HG02884 (cell line): Measurements from ENCODE around the gene MAN1C1.
"Not testable (repeated sequence)": the region's sequence is repeated elsewhere in the genome, so short reads cannot be mapped to it uniquely, and the experiment has no call there.

Experiments
- ATAC-seq: cut with Tn5 transposase; IDR thresholded peaks from one replicate; pipeline ENCODE4 v1.9.1; 2021; ENCODE audit warnings: mild to moderate bottlenecking, moderate library complexity; ENCODE audit not compliant: unreplicated experiment

The MAN1C1 gene

DNA sequence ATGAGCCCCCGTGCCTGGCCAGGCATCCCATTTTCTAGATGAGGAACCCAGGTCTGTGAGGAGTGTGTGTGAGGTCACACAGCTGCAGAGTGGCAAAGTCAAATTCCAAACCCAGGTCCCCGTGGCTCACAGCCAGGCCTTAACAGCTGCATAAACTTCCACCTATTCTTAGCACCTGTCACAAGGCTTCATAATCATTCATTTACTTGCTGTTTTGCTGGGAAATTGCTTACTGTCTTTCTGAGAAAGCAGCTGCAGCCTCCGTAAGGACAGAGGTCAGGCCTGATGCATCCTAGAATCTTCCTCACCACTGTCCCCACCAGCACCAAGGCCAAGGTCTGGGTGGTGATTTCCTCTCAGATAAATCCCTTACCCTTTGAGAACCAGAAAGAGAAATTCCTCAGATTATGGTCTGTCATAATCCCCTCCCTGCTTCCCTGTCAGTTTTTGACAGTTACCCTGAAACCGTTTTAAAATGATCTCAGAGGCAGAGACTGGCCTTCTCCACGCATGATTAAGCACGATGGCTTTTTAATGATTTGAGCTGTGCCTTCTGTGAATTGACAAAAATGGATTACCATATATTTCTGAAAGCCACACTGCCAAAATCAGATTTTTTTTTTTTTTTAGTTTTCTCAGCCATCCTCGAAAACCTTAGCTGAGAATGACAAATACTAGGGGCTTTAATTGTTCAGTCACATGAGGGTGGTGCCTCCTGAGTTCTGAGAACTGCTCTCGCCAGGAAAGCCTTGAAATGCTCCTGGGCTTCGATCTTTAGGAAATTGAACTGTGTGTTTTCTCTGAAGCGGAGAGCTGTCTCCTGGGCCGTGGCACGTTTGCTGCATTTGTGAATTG, 113.4 kb downstream of the MAN1C1 start:
- ATAC-seq: no peak

DNA sequence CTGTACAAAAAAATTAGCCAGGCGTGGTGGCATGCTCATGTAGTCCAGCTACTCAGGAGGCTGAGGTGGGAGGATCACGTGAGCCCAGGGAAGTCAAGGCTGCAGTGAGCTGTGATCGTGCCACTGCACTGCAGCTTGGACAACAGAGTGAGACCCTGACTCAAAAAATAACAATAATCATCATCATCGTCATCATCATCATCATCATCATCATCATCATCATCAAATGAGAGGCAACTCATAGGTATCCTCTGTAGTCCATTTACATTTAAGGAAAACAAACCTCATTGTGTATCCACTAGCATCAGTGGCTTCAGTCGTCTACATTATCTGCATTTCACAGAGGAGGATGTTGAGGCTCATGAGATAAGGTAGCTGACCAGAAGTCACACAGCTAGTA, 114.6 kb downstream of the MAN1C1 start:
- ATAC-seq: no peak

DNA sequence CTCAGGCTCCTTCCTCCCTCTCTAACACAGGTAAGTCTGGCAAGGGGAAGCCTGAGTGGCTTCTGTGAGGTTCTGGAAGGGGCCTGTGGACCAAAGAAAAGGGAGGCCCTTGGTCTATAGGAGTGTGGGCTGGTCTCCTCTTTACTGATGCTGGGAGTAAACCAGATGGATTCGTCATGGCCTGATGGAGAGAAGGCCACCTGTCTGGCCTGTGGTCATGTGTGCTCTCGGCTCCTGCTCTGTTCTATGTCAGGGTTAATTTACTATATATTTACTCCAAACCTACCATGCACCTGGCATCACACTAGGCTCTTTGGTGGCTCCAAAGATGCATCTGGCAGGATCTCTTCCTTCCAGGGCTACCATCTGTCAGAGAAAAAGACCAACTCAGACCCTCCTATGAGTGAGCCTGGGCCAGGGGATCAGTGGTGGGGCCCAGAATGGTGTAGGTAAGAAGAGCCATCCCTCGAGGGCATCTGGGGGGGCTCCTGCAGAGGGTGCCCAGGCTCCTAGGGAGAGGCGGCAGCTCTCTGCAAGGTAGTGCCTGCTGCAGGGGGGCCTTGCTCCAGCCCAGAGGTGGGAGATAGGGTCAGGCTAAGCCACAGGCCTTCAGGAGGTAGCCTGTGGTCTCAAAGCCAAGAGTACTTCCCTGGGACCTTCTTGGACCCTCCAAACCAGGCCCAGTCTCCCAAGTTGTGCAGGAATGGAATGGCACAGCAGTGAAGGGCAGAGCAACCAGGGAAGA, 115.2 kb downstream of the MAN1C1 start:
- ATAC-seq: no peak

DNA sequence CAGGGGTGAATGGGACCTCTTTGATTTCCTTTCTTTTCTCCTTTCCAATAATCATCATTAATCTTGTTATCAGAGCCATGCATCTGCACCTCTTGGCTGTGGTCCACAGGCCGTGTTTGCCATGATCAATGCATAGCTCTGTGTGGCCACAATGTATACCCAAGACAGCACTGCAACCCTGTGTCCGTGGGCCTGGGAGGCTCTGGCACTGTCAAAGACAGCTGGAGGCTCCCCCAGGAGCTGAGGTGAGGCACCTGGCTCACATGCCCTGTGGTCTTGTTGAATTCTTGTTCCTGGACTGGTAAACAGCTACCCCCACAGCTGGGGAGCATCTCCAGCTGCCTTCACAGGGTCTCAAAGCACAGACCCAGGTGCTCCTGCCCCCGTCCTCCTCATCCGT, 116.2 kb downstream of the MAN1C1 start:
- no peak for ATAC-seq

DNA sequence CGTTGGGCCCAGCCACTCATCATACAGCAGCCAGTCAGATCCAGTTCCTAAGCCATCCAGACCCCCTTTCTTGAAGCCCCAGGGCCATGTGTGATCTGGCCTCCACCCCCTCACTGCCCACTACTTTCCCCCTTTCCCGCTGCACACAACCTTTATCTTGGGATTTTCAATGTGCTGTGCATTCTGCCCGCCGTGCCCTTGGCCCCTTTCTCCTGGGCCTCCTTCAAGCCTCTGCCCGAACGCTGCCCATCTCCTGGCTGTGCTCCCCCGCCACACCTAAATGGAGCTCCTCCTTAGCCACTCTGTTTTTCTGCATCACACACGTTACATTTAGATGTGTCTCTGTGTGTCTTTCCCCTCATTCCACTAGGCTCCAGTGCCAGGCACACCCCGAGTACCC, 116.7 kb downstream of the MAN1C1 start:
- ATAC-seq: no peak

DNA sequence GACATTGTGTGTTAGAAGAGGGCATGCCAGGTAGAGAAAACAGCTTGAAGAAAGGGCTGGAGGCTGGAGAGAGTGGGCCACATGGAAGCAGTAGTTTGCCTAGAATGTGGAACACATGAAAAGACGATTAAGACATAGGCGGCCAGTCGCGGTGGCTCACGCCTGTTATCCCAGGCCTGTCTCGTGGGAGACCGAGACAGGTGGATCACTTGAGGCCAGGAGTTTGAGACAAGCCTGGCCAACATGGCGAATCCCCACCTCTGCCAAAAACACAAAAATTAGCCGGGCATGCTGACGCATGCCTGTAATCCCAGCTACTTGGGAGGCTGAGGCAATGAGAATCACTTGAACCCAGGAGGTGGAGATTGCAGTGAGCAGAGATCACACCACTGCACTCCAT, 118.4 kb downstream of the MAN1C1 start:
- ATAC-seq: not testable (repeated sequence)

DNA sequence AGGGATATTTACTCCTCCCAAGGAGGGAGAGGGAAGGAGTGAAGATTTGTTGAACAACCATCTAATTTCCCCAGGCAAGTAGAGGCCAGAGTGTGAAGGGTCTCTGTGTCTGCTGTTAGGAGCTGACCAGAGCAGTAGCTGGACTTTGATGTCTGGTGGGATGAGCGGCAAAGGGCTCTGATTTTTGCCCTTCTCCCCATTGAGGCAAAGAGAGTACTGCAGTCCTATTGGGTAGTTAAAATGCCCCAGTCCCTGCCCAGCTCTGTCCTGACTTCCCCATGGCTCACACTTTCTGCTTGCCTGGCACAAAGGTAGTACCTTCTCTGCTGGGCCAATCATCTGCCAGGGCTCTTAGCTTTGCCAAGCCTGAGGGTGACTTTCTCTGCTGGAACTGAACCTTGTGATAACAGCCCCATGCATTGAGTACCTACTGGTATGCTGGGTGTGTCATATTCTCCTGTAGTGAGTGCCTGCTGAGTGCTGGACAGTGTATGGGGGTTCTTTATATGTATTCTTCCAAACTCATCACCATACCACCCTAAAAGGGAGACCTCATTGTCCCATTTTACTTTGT, 119.5 kb downstream of the MAN1C1 start:
- ATAC-seq: no peak

DNA sequence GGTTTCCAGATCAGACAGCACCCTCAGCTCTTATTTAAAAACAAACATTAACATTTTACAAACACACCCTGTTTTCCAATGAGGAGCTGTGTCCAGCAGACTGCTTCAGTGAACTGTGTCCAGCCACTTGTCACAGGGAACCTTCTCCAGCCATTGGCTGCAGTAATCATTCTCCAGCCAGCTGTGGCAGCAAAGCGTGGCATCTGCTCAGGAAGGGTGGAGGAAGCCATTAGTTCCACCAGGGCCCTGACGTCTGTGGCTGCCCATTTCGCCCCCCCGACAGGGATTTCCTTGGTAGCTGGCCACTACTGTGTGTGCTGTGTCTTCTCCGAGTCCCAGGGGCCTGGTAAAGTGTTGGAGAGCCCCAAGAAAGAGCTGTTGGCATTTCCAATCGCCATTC, 120.5 kb downstream of the MAN1C1 start:
- ATAC-seq: no peak

DNA sequence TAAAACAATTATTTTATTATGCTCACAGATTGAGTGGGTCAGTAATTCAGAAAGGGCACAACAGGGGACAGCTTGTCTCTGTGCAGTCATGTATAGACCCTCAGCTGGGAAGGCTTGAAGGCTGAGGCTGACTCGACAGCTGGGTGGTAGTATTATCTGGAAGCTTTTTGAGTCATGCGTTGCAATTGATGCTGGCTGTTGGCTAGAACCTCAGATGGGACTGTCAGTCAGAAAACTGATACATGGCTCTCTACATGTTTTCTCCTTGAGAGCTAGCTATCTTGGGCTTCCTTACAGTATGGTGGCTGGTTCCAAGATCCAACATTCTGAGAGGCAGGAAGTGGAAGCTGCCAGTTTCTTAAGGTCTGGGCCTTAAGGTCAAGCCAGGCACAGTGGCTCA, 121.9 kb downstream of the MAN1C1 start:
- no peak for ATAC-seq

DNA sequence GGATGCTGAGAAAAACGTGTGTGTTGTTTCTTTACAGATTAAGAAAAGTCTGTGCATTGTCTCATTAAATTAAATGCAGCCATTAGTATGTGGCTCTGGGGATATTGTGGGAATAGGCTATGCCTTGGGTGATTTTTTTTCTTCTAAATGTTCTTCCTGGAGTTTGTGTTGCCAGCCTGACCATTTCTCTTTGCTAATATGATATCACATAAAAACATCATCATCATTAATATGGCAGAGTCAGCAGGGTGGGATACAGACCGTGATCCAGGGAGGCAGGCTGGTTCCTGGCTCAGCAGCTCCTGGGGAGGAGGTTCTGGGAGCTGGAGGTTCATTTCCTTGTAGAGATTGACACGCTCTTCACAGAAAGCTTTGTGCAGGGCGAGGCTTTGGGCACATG, 122.8 kb downstream of the MAN1C1 start:
- no peak for ATAC-seq

DNA sequence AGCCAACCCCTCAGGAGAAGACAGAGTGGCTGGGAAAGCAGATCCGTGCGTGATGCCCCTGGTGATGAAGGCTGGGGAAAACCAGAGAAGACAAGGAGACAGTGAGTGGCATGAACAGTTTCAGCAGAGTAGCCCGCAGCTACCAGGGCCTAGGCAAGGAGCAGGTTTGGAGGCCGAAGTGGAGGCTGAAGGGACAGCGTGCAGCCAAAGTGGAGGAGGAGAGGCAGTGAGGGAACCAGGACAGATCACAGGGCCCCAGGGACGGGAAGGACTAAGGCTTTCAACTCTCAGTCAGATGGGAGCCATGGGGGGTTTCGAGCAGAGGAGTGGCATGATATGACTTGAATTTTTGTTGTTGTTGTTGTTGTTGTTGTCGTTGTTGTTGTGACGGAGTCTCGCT, 123.5 kb downstream of the MAN1C1 start:
- ATAC-seq: no peak

DNA sequence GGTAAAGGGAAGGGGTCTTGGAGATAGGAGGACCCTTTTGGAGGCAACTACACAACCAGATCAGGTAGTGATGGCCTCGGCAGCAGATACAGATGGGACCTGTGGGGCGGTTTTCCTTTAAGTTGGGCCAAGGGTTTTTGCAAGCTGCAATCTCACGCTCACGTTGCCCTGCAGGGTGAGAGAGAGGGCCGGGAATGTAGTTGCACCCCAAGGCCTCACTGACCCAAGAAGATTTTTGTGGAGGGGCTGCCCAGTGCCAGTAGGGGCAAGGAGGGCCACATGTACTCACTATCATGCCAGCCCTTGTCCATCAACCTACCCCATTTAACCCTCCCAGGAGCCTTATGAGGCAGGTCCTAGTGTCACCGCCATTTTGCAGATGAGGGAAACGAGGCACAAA, 125.7 kb downstream of the MAN1C1 start:
- ATAC-seq: no peak

DNA sequence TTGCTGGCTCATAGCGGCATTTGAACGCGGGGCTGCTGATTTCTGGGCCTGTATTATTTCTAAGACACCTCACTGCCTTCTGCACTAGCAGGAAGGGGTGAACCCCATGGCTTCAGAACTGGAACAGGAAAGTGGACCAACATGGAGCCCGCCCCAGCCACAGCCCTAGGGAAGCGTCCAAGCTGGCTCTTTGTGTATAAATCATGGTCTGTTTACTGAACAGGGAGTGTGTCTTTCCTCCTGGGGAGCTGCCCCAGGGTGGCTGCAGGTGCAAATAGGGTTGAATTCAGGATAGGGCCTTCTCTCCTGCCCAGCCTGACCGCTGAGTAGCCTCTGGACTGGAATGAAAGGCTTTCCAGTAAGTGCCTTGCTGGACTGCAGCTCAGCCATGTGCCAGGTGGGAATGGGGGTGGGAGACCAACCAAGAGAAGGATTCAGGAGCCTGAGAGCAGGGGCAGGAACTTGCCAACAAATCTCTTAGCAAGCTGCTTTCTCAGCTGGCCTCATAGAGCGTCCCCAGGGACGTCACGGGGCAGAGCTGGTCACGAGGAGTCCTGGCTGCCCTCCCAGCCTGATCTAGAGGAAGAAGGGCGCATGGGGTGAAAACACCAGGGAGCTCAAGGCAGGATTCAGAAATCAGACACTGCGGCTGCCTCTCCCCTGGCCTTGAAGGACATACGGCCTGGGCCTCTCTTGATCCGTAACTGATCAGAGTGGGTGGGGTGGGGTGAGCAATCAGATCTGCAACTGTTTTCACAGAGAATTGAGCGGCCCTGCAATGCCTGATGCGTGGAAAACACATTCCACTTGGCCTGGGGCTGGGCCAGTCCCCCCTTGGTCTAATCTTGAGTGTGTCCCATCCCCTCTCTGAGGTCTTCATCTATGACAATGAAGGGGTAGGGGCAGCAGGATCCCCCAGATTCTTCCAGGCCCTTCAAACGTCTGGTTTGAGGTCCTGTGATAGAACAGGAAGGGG, 126.9 kb downstream of the MAN1C1 start:
- ATAC-seq: no peak

DNA sequence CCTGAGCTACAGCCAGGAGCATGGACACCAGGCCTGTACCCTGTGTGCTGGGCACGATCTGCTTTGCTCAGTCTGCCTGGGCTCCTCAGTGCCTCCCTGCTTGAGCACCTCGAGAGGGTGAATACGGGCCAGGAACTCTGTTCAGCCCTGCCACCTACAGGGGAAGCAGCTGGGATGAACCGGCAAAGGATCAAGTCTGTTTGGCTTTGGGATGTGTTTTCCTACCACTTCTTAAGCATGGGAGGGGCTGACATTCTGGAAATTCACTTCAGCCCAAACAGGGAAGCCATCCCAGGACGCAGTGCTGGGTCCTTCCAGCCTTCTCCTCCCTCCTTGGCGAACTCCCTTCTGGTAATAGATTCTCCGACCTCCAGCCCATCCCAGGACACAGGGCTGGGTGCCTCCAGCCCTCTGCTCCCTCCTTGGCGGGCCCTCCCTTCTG, 127.6 kb downstream of the MAN1C1 start:
- no peak for ATAC-seq

DNA sequence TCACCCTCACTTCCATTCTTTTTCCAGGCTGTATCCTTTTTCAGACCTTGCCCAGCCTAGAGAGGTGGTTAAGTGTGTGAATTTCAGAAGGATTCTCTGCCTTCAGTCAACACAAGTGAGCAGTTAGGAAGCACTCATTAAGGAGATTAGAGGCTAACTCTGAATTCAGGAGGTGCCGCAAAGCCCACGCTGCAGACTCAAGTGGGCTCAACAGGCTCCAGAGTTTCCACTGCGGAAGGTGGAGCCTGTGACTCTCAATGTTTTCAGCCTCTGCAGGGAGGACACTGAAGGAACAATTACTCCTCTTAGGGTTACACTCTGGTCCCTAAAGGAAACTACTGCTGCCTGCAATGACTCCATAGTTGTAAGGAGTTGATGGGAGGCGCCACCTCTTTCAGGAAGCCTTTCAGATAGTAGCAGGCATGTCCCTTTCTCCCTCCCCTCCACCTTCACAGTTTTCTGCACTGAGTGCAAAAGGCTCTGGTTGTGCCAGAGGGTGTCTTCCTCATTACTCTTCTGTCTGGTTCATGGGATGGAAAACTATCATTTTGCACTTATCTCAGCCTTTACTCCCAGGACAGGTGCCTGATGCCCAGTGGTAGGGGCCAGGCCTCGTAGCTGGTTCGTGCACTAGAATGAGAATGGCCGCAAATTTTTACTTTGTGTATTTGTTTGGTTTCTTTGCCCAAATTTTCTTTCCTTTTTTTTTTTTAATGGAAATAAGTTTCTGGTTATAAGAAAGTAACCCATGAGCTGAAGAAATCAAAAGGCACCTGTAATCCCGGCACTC, 128.2 kb downstream of the MAN1C1 start:
- no peak for ATAC-seq

DNA sequence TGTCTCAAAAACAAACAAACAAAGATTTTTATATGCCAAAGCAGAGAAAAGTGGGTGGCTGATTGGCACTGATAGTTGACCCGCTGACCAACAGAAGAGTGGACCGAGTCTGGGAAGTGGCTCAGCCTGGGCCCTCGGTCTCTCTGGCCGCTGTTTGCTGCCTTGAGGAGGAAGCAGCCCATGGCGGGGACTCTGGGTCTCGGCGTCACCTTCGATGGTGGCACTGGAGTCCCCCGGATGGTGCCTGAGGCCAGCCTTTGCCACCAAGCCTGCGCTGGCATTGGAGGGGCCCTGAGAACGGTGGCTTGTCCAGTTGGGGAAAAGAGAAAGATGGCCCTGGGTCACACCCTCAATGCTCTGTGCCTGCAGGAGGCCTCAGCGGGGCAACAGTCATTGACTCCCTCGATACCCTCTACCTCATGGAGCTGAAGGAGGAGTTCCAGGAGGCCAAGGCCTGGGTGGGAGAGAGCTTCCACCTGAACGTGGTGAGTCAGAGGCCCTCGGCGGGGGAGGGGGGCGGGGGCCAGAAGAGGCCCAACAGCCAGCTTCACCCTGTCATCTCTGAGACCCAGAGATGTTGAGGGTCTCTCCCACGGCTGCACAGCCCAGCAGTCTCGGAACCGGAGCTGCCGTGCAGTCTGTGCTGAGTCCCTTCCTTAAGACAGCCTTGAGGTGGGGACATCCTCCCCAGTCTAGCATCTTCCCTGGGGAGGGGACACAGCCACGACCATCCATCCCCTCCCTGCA, 129.9 kb downstream of the MAN1C1 start:
- ATAC-seq: no peak

DNA sequence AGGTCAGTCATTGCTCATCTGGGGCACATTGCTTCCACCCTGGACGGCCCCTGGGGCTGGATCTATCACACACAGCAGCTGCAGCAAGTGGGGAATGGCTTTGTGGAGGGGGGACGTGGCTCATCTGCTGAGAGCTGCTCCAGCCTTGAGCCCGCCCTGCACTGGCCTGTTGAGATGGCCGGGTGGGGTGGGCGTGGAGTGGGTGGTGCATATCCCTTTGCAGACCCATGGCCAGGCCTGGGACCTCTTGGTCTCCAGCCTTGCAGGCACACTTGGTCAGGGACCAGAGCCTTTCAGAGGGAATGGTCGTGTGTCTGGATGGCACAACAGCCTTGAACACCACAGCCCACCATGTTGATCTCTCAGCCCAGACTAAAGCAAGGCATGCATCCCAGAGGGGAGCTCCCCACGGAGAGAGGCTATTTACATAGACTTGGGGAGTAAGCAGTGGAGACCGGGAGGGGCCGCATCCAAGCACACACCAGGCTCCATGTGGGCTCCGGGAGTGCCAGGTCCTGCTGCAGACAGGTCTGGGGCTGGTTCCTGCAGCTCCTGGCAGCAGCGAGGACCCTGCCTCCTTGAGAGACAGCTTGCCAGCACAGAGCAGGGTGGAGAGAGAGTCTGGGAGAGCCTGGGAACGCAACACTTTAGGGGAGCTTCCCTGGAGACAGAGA, 130.6 kb downstream of the MAN1C1 start:
- ATAC-seq: no peak

DNA sequence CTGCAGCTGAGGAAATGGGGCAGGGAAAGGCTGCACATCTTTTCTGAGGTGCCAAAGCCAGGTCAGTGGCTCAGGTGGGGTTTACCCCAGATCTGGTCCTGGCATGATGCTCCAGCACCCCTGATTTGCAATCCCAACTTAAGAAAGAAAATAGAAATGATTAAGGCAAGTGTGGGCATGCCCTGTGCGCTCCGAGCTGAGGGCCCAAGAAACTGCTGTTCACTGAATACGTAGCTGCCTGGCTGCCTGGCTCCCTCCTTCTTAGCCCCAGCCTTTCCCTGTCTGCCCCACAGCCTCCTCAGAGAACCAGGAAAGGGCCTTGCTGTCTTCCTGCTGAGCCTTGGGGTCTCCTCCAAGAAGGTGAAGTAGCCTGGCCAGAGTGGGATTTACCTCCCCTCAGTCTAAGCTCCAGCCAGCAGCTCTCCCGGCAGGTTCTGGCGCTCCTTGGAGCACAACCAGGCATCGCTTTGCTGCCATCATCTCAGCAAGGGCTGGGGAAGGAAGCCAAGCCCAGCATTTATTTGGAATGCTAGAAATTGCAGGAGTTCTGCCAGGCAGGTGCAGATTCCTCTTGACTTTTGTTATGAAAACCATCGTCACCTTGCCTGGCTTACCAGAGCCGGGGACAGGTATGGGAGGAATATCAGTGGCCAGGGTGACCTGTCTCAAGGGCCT, 132.1 kb downstream of the MAN1C1 start:
- ATAC-seq: no peak
